HL-60 (cell line): ENCODE results near the gene NRARP.

ENCODE experiments used
- GABPA ChIP-seq: IDR thresholded peaks from 2 replicates; pipeline ENCODE4 v1.6.1; 2012; ENCODE audit warnings: low read depth
- POLR2AphosphoS5 ChIP-seq: IDR thresholded peaks from 2 replicates; pipeline ENCODE4 v1.6.1; 2012; ENCODE audit warnings: low read depth
- TF ChIP-seq, protein P1 (sequence below): IDR thresholded peaks from one replicate; pipeline ENCODE4 v1.5.1; 2011; ENCODE audit warnings: low read length, control low read depth, inconsistent platforms; ENCODE audit not compliant: insufficient read depth
- TF ChIP-seq, protein P2 (sequence below): IDR thresholded peaks from 2 replicates; pipeline ENCODE4 v1.6.1; 2012; ENCODE audit warnings: low read depth; ENCODE audit not compliant: insufficient replicate concordance

DNA sequence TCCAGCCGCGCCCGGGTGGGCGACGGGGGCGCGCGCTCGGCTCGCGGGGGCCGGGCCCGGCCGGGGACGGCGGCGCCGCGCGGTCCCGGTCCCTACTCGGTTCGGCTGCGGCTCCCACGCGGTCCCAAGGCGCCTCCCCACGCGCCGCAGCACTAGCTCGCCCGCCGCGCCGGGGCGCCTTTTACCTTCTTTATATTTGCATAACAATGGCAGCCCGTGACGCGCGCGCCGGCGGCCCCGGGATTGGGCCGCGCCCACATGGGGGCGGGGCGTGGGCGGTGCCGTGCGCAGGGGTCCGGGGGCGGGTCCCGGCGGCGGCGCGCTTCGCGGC is at the start of gene NRARP:
- TF ChIP-seq, protein P1, sequence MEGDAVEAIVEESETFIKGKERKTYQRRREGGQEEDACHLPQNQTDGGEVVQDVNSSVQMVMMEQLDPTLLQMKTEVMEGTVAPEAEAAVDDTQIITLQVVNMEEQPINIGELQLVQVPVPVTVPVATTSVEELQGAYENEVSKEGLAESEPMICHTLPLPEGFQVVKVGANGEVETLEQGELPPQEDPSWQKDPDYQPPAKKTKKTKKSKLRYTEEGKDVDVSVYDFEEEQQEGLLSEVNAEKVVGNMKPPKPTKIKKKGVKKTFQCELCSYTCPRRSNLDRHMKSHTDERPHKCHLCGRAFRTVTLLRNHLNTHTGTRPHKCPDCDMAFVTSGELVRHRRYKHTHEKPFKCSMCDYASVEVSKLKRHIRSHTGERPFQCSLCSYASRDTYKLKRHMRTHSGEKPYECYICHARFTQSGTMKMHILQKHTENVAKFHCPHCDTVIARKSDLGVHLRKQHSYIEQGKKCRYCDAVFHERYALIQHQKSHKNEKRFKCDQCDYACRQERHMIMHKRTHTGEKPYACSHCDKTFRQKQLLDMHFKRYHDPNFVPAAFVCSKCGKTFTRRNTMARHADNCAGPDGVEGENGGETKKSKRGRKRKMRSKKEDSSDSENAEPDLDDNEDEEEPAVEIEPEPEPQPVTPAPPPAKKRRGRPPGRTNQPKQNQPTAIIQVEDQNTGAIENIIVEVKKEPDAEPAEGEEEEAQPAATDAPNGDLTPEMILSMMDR: no peak
- TF ChIP-seq, protein P2, sequence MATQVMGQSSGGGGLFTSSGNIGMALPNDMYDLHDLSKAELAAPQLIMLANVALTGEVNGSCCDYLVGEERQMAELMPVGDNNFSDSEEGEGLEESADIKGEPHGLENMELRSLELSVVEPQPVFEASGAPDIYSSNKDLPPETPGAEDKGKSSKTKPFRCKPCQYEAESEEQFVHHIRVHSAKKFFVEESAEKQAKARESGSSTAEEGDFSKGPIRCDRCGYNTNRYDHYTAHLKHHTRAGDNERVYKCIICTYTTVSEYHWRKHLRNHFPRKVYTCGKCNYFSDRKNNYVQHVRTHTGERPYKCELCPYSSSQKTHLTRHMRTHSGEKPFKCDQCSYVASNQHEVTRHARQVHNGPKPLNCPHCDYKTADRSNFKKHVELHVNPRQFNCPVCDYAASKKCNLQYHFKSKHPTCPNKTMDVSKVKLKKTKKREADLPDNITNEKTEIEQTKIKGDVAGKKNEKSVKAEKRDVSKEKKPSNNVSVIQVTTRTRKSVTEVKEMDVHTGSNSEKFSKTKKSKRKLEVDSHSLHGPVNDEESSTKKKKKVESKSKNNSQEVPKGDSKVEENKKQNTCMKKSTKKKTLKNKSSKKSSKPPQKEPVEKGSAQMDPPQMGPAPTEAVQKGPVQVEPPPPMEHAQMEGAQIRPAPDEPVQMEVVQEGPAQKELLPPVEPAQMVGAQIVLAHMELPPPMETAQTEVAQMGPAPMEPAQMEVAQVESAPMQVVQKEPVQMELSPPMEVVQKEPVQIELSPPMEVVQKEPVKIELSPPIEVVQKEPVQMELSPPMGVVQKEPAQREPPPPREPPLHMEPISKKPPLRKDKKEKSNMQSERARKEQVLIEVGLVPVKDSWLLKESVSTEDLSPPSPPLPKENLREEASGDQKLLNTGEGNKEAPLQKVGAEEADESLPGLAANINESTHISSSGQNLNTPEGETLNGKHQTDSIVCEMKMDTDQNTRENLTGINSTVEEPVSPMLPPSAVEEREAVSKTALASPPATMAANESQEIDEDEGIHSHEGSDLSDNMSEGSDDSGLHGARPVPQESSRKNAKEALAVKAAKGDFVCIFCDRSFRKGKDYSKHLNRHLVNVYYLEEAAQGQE: no peak
- TF ChIP-seq POLR2AphosphoS5: no peak
- no peak for TF ChIP-seq GABPA
